Testis (tissue), 2 donors: ENCODE results near the gene WFIKKN1.

ENCODE experiments used
- CTCF ChIP-seq, 3 experiments: fragments of 450-650 bp in 2 of 3; fragments of 200-600 bp in 1 of 3; sonication (generic) in 1 of 3; IDR thresholded peaks; one replicate each; pipeline ENCODE4 v1.5.1; 2016 to 2019; ENCODE audit warnings: antibody characterized with exemption in 3 of 3, mild to moderate bottlenecking in 2 of 3, moderate library complexity in 1 of 3
- POLR2A ChIP-seq: fragments of 450-650 bp; IDR thresholded peaks from one replicate; pipeline ENCODE4 v1.6.1; 2017; ENCODE audit warnings: antibody characterized with exemption, mild to moderate bottlenecking, moderate library complexity

- TF ChIP-seq CTCF (IDR thresholded peaks at IDR 0.05) (no peak), POLR2A (no peak)
These were observed 28.1 kb downstream of the WFIKKN1 start for GRCh38 chr16:658679-659571.
